Stimulated activated CD8-positive, alpha-beta memory T cell treated with anti-CD3 and anti-CD28 coated beads, Interleukin-2, amount 100 ng/mL, for 48 hours (primary cell): ENCODE results near the gene MAP4K3.

Source experiments
- DNase-seq, 2 donors: peaks; one replicate each; pipeline ENCODE4 v3.0.0-alpha.2; 2020; ENCODE audit warnings: low read depth in 2 of 2

MAP4K3 gene

DNA sequence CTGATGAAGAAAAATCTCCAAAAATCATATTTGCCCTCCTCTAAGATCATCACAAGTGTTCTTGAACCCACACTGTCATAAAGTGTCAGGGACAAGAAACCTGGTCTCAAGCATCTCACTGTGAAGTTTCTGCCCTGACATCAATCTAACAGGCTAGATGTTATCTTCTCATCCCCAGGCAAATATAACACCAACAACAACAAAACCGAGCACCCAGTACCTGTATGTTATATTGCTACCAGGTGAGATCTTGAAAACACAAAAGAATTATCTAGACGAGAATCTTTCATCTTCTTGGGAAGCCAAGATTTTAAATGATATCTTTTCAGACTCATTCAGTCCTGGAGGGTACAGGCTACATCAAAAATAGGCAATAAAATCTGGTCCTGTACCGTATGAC, 8.8 kb upstream of the MAP4K3 start:
- DNase-seq = no peak

DNA sequence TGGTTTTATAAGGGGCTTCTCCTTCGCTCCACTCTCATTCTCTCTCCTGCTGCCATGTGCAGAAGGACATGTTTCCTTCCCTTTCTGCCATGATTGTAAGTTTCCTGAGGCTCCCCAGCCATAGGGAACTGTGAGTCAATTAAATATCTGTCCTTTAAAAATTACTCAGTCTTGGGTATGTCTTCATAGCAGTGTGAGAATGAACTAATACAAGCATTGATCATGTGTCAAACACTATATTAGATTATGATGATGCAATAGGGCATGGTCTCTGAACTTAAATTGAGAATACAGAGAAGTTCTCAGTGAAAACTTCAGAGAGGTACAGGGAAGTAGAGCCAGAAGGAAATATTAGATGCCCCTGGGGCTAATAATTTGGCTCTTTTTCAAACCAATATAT, 5.9 kb upstream of the MAP4K3 start:
- DNase-seq = no peak

DNA sequence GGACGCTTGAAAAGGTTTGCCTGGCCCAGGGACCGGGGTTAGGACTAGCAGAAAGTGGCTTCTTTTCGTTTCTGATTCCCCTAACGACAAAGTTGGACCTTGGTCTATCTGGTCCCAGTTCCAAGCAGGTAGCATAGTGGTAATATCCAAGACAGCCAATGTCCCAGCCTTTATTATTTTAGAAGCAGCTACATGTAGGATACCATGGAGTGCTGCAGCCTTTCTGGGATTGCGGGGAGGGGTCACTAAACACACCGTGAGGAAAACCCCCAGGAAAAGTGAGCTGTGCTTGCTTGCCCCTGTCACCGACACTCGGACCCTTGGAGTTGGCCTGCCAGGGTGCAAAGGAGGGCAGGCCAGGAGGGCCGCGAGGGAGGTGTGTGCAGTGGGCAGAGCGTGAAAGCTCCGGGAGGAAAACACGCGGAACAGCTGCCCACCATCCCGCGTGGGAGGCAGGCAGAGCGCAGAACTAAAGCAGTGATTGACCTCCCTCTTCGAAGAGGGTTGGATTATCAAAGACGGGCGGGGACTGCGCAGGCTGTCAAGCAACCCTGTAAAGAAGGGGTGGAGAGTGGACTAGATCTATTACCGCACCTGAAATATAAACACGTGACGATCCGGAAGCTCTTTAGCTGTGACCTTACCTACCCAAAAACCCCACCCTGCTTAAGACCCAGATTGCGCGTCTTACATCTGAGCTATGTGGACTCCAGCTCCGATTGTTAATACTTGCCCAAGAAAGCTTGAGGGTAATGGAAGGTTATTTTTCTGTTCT, 624 bp upstream of the MAP4K3 start:
- peak in 1 of 2 donors; percentile 15 for DNase-seq

DNA sequence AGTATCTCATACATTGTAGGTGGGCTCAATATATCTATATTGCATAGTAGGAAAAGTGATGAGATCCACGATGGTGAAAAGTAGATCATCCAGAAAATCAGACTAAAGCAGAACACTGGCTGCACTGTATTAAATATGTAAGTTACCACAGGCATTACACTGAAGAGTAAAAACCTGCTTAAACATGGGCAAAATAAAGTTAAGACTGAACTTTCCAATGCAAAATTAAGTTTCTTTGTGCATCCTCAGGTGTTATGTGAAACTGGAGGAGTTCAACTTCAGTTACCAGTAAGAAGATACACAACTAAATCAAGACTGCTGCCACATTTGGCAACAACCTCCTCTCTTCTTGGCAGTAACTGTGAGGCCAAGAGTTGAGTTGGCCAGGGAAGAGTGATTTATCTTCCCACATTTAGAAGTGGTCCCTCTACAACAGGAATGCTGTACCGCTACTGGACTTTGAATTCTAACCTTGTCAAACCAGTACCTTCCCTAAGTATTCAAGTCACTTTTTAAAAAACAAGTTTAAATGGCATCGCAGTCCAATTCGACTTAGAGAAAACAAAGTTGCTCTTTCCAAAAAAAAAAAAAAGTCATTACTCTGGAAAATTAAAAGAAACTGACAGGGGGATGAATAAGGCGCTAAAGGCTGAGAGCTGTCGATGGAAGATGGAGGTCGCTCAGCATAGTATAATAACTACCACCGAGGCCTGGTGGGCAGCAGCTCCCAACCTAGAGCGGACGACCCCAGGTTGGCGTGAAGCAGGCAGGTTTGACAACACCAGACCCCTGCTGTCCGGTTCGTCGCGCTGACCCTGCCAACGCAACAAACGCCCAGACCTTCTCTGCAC, 1.1 kb downstream of the MAP4K3 start:
- DNase-seq = no peak

DNA sequence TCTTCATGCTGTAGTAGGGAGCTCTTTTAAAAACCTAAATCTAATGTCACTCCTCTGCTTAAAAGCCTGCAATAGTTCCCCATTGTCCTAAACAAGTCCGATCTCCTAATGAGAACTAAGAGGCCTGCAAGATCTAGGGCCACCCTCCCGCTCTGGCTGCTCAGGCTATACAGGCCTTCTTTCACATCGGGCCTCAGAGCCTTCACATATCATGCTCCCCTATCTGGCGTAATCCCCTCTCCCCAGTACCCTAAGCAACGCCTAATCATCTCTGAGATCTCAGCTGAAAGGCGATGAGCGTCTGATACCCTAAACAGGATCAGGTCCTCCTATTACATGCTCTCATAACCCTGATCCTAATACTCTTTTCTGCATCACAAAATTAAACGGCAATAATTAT, 1.9 kb downstream of the MAP4K3 start:
- DNase-seq = no peak

DNA sequence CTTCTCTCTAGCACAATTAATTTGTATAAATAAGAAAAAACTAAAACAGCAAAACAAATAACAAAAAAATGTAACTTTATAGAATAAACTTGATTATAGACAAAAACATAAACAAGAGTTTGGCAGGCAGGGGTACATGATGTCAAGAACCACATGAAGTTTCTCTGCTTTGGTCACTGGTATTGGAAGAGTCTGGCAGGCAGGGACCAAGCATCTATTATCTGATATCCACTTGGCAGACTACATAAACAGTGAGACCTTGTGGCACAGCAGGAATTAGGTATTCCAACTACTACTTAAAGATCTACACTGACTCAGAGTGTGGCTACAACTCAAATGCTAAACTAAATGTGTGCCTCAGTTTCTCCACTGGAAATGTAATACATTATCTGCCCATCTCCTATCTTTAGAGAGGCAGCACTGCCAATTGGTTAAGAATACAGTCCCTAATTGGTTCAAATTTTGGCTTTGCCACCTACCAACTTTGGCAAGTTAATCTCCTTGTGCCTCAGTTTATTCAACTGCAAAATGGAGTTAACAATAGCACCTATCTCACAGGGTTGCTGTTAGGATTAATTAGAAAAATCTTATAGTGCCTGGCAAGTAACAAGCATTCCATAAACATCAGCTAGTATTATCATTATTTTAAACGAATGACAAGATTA, 2.7 kb downstream of the MAP4K3 start:
- no peak for DNase-seq

DNA sequence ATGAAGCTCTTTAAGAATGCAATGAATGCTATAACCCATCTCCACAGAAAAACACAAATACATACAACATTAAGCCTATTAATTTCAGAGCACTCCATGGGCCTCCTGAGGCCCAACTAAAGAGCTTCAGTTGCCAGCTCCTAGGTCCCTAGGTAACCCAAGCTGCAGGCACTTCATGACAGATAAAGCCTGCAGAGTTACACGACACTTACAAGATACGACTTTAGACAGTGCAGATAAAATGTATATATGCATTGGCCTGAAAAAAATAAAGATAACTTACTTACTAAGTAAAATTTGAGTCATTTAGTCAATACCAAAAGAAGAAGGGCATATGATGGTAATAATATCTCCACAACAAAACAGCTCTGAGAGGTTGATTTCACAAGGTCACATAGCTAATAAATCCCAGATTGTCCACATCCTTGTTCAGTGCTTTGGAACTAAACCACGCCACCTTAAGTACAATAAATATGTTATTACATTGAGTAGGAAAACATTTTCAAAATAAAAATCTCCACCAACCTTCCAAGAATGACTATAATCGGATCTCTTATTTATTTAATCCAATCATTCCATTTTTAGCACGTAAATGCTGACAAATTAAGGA, 3.4 kb downstream of the MAP4K3 start:
- no peak for DNase-seq

DNA sequence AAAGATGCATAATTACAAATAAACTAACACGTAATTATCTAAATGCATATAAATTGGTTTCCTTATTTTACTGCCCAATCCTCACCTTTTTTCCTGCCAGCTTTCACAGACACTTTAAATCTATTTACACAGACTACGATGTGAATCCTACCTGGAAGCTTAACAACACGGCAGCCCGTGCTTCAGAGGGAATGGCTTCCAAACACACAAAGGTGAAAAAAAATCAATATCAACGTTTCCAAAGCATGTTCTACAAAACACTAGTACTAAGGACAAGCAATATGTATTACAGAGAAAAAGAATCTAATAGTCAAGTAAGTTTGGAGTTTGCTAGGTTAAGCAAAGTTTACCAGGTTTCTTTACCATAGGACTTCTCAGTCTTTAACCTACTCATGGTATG, 4.4 kb downstream of the MAP4K3 start:
- DNase-seq = no peak

DNA sequence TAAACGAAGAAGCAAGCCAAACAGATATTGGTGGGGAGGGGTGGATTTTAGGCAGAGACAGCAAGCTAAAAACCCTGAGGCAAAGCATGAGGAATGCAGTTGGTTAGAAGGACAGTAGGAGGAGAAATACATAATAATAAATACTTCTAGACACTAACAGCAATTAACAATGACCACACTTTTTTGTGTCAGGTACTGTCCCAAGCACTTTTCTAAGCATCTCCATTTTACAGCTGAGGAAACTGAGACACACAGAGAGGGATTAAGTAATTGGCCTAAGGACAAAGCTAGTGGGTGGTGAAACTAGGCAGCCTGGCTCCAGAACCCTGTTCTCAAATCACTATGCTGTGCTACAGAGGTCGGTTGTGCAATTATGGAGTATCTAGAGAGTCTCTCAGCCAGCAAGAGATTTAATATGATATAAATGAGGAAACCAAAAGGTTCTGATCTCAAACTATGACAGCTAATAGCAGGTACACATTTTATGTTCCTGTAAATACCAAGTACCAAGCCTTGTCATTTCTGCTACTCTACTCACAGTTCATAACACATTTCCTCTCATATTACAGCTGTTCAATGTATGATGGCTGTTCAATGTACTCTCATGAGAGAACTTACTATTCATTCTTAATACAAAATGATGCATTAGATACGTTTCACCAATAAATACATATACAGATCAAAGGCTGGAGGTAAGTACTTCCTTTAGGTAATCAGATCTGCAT, 5.3 kb downstream of the MAP4K3 start:
- DNase-seq = no peak

DNA sequence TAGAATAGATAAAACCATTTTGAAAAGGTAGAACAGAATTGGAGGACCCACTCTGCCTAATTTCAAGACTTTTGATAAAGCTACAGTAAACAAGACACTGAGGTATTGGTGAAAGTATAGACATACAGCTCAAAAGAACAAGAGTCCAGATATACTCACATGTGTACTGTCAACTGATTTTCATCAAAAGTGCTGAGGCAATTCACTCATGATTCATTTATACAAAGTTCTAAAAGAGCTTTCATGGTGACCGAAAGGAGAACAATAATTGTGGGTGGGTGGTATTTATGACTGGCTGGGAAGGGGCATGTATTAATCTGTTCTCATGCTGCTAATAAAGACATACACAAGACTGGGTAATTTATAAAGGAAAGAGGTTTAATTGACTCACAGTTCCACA, 7.3 kb downstream of the MAP4K3 start:
- DNase-seq = no peak

DNA sequence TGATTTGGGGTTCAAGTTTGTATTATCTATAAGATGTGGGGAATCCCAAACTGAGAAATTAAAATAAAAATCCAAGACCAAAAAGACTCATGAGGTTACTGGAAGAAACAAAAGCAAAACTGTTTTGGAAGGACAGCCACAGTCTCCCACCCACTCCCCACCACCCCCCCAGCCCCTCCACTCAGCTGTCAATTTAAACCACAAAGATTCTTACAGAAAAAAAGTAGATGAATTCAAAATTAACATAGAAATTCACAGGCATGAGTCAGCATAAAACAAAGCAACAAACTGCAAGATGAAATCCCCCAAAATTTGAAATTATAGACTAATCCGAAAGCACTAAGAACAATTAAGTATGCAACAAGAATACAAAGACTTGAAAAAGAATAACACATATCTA, 12.1 kb downstream of the MAP4K3 start:
- DNase-seq = no peak

DNA sequence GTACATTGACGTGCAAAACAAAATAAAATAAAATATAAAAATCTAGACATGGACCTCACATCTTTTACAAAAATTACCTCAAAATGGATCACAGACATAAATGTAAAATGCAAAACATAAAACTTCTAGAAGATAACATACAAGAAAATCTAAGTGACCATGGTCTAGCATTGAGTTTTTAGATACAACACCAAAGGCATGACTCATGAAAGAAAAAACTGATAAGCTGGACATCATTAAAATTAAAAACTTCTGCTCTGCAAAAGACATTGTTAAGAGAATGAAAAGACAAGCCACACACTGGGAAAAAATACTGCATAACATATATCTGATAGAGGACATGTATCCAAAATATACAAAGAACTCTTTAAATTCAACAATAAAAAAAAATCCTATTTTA, 14.4 kb downstream of the MAP4K3 start:
- DNase-seq = no peak

DNA sequence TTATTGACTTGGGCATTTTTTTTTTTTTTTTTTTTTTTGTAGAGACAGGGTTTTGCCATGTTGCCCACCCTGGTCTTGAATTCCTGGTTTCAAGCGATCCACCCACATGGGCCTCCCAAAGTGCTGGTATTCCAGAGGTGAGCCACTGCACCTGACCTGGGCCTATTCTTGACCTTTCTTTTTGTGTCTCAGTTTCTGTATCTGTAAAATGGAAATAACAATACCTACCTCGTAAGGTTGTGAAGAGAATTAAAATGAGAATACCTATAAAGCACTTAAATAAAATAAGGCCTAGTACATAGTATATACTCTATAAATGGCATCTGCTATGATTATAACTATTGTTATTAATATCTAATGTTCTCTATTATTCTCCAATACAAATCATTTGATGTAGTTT, 15.7 kb downstream of the MAP4K3 start:
- DNase-seq = no peak

DNA sequence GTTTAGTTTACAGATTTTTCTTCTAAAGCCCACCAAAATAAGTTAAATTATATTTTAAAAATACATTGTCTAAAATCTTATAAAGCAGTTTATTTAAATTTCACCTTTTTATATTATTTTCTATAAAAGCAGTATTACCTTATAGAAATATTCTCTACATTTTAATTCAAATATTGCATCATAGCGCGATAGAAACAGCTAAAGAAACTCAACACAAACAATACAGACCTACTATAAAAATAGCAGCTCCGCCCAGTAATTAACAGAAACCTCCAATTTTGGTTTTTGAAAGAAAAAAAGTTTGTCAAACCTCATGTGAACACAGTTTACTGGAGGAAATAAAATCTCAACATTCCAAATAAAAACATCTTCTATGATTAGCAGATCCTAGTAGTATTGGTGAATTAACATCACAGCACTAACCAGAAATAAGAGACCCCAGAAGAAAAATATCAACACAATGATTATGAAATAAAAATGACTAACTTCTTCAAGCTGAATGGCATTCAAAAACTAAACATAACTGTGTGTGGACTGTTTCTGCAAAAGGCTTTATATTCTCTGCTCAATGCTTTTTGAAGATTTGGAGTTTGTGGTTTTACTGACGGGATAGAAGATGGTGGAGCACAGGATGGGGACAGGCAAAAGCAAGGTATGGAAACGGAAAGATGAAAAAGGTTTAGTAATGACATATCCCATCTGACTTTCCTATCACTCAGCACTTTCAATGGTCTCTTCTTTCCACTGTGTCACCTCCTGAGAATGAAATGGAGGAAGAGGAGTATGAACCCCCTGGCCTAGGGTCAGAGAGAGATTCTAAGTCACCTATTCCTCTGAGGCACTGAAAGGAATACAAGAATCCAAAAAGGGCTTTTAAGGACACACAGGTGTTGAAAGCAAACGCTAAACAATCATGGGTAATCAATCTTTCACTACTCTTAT, 17.5 kb downstream of the MAP4K3 start:
- DNase-seq = no peak

DNA sequence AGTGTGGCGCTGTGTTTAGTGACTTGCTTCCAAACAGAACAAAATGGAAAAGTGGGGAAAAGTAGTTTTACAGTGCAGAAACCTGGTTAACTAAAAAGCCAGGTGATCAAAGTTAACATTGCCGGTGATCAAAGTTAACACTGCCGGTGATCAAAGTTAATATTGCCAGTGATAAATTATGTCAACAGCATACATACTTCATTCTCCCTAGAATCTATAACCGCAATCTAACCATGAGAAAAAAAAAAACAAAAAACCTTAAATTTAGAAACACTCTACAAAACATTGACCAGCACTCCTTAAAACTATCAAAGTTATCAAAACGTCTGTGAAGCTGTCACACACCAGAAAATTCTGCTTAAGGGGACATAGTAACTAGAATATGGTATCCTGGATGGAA, 18.6 kb downstream of the MAP4K3 start:
- DNase-seq = no peak

DNA sequence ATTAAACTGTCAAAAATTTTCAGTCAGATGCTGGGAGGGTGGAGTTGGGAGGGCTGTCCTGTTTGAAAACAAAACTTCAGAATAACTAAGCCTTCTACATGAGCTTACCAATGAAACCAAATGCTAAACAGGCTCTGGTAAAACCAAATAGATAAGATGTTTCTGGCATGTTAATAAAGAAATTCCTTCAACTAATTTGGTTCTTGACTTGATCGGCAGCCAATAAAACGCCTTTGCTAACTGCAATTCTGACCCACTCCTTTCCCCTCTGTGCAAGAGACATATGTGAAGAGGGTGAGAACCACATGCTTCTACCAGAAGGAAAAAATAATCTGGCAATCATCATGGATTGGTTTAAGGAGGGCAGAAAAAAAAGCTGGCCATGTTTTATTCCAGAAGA, 20.9 kb downstream of the MAP4K3 start:
- no peak for DNase-seq

DNA sequence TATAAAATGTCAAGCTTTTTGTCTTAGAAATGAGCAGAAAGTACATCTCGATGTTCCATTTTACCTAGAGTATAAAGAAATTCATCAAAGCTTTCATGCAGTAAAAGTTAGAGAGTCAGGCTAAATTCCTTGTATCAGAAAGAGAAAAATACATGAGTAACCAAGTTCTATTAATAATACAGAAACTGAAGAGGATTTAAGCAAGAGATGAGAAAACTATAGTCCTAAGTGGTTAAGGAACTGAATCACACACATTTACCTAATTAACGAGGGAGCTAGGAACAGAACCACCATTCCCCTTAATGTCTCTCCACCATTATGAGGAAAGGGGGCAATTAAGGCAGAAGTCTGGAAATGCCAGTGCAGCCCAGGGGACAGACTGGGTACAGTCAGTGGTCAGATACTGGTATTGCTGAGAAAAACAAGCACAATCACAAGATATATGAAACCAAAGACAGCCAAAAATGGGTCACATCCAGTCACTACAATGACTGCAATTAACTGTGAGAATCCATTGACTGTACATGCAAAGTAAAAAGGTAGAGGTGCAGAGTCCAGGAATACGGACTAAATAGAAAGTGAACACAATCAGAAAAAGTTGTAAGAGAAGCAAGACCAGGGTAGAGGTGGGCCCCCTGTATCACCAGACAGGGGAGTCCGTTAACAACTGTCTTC, 23.9 kb downstream of the MAP4K3 start:
- DNase-seq = no peak

DNA sequence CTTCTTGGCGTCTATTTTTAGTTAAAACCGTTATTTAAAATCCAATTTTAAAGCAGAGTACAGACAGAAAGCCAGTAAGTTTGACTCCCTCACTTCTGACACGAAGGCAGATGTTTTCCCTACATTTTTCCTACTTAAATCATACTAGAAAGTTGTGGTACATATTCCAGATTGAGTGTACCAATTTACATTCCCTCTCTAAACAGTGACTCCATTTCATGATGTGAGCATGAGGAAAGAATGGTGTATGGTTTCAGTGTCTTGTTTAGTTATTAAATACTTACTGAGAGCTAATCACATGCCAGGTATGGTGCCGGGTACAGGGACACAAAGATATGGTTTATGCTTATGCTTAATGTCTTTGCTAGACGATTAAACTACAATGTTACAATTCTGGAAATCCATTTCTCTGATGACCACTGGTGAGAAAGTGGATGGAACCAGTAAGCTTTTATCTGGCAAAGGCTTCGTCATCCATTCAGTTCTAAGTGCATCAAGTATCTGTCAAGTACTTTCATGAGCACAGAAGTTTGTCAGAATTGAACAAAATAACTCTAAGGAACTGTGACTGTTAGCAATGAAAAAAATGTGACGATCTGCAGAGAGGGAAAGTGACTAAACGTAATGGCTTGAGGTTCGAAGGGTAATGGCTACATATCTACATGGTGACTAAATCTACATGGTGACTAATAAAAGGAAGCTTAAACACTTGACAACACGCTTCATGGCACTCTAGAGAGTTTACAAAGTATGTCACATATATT, 25.7 kb downstream of the MAP4K3 start:
- DNase-seq = no peak
